HepG2 (cell line): ENCODE results near the gene UXS1. TPM values are rescaled to one million over a fixed set of nuclear protein-coding genes. Genes with fewer than 3 reads are reported as not detected.

Experiments
- BORCS8-MEF2B ChIP-seq: sonication (generic); formaldehyde crosslinking; IDR thresholded peaks from 2 replicates; pipeline ENCODE4 v1.8.0; 2022; ENCODE audit warnings: mild to moderate bottlenecking, missing genetic modification reagents
- CCAR2 ChIP-seq: fragments of 200-400 bp; formaldehyde crosslinking; optimal IDR thresholded peaks from 2 replicates; pipeline ENCODE3; 2018; ENCODE audit warnings: low read depth, mild to moderate bottlenecking, low read length, moderate library complexity
- JUND ChIP-seq: sonication (generic); formaldehyde crosslinking; IDR thresholded peaks from 2 replicates; pipeline ENCODE4 v1.8.0; 2022; ENCODE audit warnings: mild to moderate bottlenecking, missing genetic modification reagents
- PCBP2 ChIP-seq: fragments of 200-400 bp; formaldehyde crosslinking; optimal IDR thresholded peaks from 2 replicates; pipeline ENCODE3; 2018; ENCODE audit warnings: low read length, low read depth; ENCODE audit not compliant: poor library complexity, severe bottlenecking
- SAFB2 ChIP-seq: sonication (generic); formaldehyde crosslinking; IDR thresholded peaks from 2 replicates; pipeline ENCODE4 v1.5.1; 2020; ENCODE audit warnings: missing genetic modification reagents, low read depth, mild to moderate bottlenecking, borderline replicate concordance
- ZNF225 ChIP-seq: sonication (generic); formaldehyde crosslinking; IDR thresholded peaks from 2 replicates; pipeline ENCODE4 v1.4.0; 2020; ENCODE audit warnings: mild to moderate bottlenecking, missing genetic modification reagents
- ZNF564 ChIP-seq: sonication (generic); formaldehyde crosslinking; IDR thresholded peaks from 2 replicates; pipeline ENCODE4 v1.8.1; 2023; ENCODE audit warnings: mild to moderate bottlenecking, missing genetic modification reagents
- polyA plus RNA-seq, 8 experiments: library from polyadenylated mRNA; depleted of rRNA in 3 of 8; stranded (reverse) in 7 of 8; unstranded in 1 of 8; fragments of >200 nt; fragmentation: Illumina TruSeq in 4 of 8; extraction: Trizol in 4 of 8; gene quantifications; 2 replicates each; pipeline versions ENCODE4 v1.2.1 to v1.2.3, GENCODE V29; 2011 to 2016; ENCODE audit warnings: low read depth in 4 of 8, missing spikeins in 1 of 8, mixed read lengths in 1 of 8; ENCODE audit not compliant: insufficient read depth in 1 of 8
- total RNA-seq, 5 experiments: library from RNA; depleted of rRNA; stranded (reverse); fragments of >200 nt; fragmentation: Illumina TruSeq; extraction: Trizol; gene quantifications; 2 replicates each; pipeline ENCODE4 v1.2.3, GENCODE V29; 2016; ENCODE audit warnings: low read depth in 1 of 5
- TF ChIP-seq, protein P1 (sequence below): sonication (generic); IDR thresholded peaks from 2 replicates; pipeline ENCODE4 v1.6.1; 2016; ENCODE audit warnings: low read depth, borderline replicate concordance
- TF ChIP-seq, protein P2 (sequence below): sonication (generic); formaldehyde crosslinking; IDR thresholded peaks from 2 replicates; pipeline ENCODE4 v1.5.1; 2020; ENCODE audit warnings: missing genetic modification reagents, mild to moderate bottlenecking, borderline replicate concordance
- TF ChIP-seq, protein P3 (sequence below): sonication (generic); formaldehyde crosslinking; IDR thresholded peaks from 2 replicates; pipeline ENCODE4 v1.5.1; 2020; ENCODE audit warnings: mild to moderate bottlenecking, moderate library complexity, missing genetic modification reagents
- TF ChIP-seq, protein P4 (sequence below): sonication (generic); formaldehyde crosslinking; IDR thresholded peaks from 2 replicates; pipeline ENCODE4 v1.4.0; 2020; ENCODE audit warnings: missing genetic modification reagents, mild to moderate bottlenecking, borderline replicate concordance
- TF ChIP-seq, protein P5 (sequence below): sonication (generic); formaldehyde crosslinking; IDR thresholded peaks from 2 replicates; pipeline ENCODE4 v1.5.0; 2020; ENCODE audit warnings: mild to moderate bottlenecking, missing genetic modification reagents
- TF ChIP-seq, protein P6 (sequence below): sonication (generic); formaldehyde crosslinking; IDR thresholded peaks from 2 replicates; pipeline ENCODE4 v1.8.0; 2022; ENCODE audit warnings: mild to moderate bottlenecking, missing genetic modification reagents

The UXS1 gene
- total and polyA plus RNA-seq, 2 of the 13 experiments (the other 11 are each of a cell fraction or from before 2014, with no cell fraction given), result 53.3 to 110 TPM

DNA sequence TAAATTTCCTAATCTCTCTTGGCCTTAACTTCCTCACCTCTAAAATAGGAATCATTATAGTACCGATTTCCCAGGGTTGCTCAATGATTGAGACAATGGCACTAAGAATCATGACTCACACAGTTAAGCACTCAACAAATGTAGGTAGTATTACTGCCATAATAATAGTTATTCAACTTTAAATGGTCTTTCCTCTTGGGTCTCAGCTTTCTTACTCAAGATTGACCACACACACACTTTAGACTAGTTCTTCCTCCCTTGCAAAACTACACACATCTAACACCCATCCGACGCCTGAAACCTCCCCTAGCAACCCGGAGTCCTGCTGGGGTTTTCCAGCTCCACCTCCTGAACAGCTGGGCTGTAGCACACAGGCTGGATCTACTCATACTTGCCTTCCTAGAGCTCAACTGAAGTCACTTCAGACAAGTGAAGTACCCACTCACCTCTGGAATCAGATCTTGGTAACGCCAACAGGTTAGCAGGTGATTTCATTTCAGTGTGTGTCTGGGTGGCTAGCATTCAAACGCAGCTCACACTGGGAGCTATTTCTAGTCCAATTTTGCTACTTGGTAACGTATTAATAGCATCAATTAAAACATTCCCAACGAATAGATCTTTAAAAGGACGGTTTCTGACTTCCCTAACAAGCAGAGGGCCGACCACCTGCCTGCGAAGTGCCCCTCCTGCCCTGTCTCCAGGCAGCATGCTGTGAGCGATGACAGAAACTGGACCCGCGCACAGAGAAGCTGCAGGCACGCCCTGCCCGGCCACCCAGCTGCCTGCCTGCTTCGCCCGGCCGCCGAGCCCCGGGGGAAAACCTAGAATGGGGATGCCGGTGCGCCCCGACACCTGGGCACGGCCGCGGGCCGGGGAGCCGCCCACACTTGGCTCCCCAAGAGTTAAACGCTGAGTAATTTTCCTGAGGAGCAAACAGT is 1.1 kb downstream of the UXS1 start (continued):
- TF ChIP-seq, protein P1, sequence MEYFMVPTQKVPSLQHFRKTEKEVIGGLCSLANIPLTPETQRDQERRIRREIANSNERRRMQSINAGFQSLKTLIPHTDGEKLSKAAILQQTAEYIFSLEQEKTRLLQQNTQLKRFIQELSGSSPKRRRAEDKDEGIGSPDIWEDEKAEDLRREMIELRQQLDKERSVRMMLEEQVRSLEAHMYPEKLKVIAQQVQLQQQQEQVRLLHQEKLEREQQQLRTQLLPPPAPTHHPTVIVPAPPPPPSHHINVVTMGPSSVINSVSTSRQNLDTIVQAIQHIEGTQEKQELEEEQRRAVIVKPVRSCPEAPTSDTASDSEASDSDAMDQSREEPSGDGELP, result peak; percentile 93
- TF ChIP-seq ZNF564 (CRISPR knock-in tag), result no peak
- no peak for TF ChIP-seq SAFB2 (CRISPR knock-in tag)
- TF ChIP-seq, protein P2, sequence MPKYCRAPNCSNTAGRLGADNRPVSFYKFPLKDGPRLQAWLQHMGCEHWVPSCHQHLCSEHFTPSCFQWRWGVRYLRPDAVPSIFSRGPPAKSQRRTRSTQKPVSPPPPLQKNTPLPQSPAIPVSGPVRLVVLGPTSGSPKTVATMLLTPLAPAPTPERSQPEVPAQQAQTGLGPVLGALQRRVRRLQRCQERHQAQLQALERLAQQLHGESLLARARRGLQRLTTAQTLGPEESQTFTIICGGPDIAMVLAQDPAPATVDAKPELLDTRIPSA, result no peak
- no peak for TF ChIP-seq PCBP2
- TF ChIP-seq, protein P3, sequence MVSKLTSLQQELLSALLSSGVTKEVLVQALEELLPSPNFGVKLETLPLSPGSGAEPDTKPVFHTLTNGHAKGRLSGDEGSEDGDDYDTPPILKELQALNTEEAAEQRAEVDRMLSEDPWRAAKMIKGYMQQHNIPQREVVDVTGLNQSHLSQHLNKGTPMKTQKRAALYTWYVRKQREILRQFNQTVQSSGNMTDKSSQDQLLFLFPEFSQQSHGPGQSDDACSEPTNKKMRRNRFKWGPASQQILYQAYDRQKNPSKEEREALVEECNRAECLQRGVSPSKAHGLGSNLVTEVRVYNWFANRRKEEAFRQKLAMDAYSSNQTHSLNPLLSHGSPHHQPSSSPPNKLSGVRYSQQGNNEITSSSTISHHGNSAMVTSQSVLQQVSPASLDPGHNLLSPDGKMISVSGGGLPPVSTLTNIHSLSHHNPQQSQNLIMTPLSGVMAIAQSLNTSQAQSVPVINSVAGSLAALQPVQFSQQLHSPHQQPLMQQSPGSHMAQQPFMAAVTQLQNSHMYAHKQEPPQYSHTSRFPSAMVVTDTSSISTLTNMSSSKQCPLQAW (CRISPR knock-in tag), result 0 out of 2 replicates have a peak, but pooled peaks have one; percentile 17
- TF ChIP-seq ZNF225, result peak; percentile 11; the same call in 1 of the 2 replicates
- TF ChIP-seq, protein P4, sequence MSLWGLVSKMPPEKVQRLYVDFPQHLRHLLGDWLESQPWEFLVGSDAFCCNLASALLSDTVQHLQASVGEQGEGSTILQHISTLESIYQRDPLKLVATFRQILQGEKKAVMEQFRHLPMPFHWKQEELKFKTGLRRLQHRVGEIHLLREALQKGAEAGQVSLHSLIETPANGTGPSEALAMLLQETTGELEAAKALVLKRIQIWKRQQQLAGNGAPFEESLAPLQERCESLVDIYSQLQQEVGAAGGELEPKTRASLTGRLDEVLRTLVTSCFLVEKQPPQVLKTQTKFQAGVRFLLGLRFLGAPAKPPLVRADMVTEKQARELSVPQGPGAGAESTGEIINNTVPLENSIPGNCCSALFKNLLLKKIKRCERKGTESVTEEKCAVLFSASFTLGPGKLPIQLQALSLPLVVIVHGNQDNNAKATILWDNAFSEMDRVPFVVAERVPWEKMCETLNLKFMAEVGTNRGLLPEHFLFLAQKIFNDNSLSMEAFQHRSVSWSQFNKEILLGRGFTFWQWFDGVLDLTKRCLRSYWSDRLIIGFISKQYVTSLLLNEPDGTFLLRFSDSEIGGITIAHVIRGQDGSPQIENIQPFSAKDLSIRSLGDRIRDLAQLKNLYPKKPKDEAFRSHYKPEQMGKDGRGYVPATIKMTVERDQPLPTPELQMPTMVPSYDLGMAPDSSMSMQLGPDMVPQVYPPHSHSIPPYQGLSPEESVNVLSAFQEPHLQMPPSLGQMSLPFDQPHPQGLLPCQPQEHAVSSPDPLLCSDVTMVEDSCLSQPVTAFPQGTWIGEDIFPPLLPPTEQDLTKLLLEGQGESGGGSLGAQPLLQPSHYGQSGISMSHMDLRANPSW, result no peak
- TF ChIP-seq, protein P5, sequence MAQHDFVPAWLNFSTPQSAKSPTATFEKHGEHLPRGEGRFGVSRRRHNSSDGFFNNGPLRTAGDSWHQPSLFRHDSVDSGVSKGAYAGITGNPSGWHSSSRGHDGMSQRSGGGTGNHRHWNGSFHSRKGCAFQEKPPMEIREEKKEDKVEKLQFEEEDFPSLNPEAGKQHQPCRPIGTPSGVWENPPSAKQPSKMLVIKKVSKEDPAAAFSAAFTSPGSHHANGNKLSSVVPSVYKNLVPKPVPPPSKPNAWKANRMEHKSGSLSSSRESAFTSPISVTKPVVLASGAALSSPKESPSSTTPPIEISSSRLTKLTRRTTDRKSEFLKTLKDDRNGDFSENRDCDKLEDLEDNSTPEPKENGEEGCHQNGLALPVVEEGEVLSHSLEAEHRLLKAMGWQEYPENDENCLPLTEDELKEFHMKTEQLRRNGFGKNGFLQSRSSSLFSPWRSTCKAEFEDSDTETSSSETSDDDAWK (CRISPR knock-in tag), result no peak
- no peak for TF ChIP-seq CCAR2
- TF ChIP-seq BORCS8-MEF2B (CRISPR knock-in tag), result peak; percentile 29; the same call in 1 of the 2 replicates
- no peak for TF ChIP-seq JUND (CRISPR knock-in tag)
- TF ChIP-seq, protein P6, sequence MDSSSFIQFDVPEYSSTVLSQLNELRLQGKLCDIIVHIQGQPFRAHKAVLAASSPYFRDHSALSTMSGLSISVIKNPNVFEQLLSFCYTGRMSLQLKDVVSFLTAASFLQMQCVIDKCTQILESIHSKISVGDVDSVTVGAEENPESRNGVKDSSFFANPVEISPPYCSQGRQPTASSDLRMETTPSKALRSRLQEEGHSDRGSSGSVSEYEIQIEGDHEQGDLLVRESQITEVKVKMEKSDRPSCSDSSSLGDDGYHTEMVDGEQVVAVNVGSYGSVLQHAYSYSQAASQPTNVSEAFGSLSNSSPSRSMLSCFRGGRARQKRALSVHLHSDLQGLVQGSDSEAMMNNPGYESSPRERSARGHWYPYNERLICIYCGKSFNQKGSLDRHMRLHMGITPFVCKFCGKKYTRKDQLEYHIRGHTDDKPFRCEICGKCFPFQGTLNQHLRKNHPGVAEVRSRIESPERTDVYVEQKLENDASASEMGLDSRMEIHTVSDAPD (CRISPR knock-in tag), result 0 out of 2 replicates have a peak, but pooled peaks have one; percentile 53
